Breast epithelium (tissue), 3 donors: Measurements from ENCODE around the gene PPTC7.

Experiments used
- CTCF ChIP-seq, 3 donors: fragments of 450-650 bp; IDR thresholded peaks; one replicate each; pipeline ENCODE4 v1.5.1; 2016 to 2017; ENCODE audit warnings: antibody characterized with exemption in 3 of 3, mild to moderate bottlenecking in 3 of 3, moderate library complexity in 3 of 3
- POLR2AphosphoS5 ChIP-seq, 3 donors: sonication (generic); formaldehyde crosslinking; IDR thresholded peaks; one replicate each; pipeline ENCODE4 v1.6.1; 2017; ENCODE audit warnings: antibody characterized with exemption in 3 of 3

- no peak for TF ChIP-seq POLR2AphosphoS5 (IDR thresholded peaks at IDR 0.05)
- no peak for TF ChIP-seq CTCF (IDR thresholded peaks at IDR 0.05)
These were observed 6.6 kb downstream of the PPTC7 start for GRCh38 chr12:110576504-110576903.
